Osteocyte (in vitro differentiated cells): Measurements from ENCODE around the gene BCHE. TPM values are rescaled to one million over a fixed set of nuclear protein-coding genes. Genes with fewer than 3 reads are reported as not detected.

Experiments
- DNase-seq: peaks from one replicate; pipeline ENCODE4 v3.0.0; 2021; ENCODE audit warnings: mixed read lengths; ENCODE audit not compliant: unreplicated experiment; ENCODE audit errors: extremely low spot score
- H3K27ac Mint-ChIP-seq: one replicate; pipeline ENCODE4 v1.8.0; 2021; ENCODE audit warnings: mild to moderate bottlenecking, mixed read lengths; ENCODE audit not compliant: unreplicated experiment
- H3K27me3 Mint-ChIP-seq: one replicate; pipeline ENCODE4 v1.8.0; 2021; ENCODE audit warnings: mixed read lengths; ENCODE audit not compliant: unreplicated experiment
- H3K36me3 Mint-ChIP-seq: one replicate; pipeline ENCODE4 v1.8.0; 2021; ENCODE audit warnings: mixed read lengths; ENCODE audit not compliant: unreplicated experiment
- H3K4me1 Mint-ChIP-seq: one replicate; pipeline ENCODE4 v1.8.0; 2021; ENCODE audit warnings: mixed read lengths; ENCODE audit not compliant: unreplicated experiment
- H3K4me3 Mint-ChIP-seq: one replicate; pipeline ENCODE4 v1.8.0; 2021; ENCODE audit warnings: mild to moderate bottlenecking, moderate library complexity, mixed read lengths; ENCODE audit not compliant: unreplicated experiment
- H3K9me3 Mint-ChIP-seq: one replicate; pipeline ENCODE4 v1.8.0; 2021; ENCODE audit warnings: mixed read lengths; ENCODE audit not compliant: unreplicated experiment
- total RNA-seq: library from RNA; stranded (reverse); gene quantifications from 2 replicates; pipeline ENCODE4 v1.2.1, GENCODE V29; 2021
- TF ChIP-seq, protein P1 (sequence below): fragments of 200-600 bp; sonication (generic); IDR thresholded peaks from 2 replicates; pipeline ENCODE4 v1.5.0; 2021; ENCODE audit warnings: antibody characterized with exemption, mild to moderate bottlenecking, moderate library complexity

The BCHE gene
- total RNA-seq, 1 donor from 2014 or later: 1.4 TPM

DNA sequence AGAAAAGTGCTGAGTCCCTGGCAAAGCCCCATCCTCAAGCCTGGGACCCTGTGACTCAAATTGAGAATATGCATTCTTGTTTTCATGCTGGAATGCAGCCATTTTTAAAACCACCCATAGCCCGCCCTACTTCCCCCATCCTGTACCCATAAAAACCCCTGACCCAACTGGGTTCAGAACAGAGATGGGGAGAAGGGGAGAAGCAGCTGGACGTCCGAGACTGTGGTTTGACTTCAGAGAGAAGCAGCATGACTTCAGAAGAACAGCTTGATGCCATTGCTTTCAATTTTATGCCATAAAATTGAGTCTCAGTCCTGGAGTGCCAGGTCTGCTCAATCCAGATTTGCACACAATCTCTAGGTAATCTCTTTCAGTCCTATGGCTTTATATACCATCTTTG is 78.2 kb downstream of the BCHE start:
- no peak for DNase-seq
- Mint-ChIP-seq H3K36me3 (no peaks in the 10 kb centered on the region), H3K9me3 (no peaks in the 10 kb centered on the region), H3K4me1 (no peaks in the 10 kb centered on the region), H3K27ac (no peak overlapping the region), H3K4me3 (no peak overlapping the region), H3K27me3 (no peaks in the 10 kb centered on the region)
- TF ChIP-seq, protein P1, sequence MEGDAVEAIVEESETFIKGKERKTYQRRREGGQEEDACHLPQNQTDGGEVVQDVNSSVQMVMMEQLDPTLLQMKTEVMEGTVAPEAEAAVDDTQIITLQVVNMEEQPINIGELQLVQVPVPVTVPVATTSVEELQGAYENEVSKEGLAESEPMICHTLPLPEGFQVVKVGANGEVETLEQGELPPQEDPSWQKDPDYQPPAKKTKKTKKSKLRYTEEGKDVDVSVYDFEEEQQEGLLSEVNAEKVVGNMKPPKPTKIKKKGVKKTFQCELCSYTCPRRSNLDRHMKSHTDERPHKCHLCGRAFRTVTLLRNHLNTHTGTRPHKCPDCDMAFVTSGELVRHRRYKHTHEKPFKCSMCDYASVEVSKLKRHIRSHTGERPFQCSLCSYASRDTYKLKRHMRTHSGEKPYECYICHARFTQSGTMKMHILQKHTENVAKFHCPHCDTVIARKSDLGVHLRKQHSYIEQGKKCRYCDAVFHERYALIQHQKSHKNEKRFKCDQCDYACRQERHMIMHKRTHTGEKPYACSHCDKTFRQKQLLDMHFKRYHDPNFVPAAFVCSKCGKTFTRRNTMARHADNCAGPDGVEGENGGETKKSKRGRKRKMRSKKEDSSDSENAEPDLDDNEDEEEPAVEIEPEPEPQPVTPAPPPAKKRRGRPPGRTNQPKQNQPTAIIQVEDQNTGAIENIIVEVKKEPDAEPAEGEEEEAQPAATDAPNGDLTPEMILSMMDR: no peak

DNA sequence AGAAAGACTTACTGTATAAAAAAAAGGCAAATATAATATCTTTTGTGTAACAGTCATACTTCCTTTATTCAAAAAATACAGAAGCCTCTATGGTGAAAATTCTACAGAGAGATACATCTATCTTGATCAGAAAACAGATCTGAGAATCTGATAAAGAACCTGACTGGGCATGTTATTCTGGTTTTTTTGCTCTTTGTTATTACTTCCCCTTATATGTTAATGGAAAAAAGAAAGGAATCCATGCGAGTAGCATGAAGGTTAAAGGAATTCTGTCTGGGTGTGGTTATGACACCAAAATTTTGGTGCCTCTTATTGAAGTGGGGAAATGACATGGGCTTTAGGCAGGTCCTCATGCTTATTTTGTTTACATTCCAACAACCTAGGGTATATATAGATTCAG is 81.7 kb downstream of the BCHE start:
- TF ChIP-seq, protein P1: no peak
- no peak overlapping the region for H3K4me3 Mint-ChIP-seq
- H3K4me1 Mint-ChIP-seq: no peaks in the 10 kb centered on the region
- H3K27me3 Mint-ChIP-seq: no peaks in the 10 kb centered on the region
- no peaks in the 10 kb centered on the region for H3K9me3 Mint-ChIP-seq
- no peaks in the 10 kb centered on the region for H3K36me3 Mint-ChIP-seq
- no peak for DNase-seq
- no peak overlapping the region for H3K27ac Mint-ChIP-seq

DNA sequence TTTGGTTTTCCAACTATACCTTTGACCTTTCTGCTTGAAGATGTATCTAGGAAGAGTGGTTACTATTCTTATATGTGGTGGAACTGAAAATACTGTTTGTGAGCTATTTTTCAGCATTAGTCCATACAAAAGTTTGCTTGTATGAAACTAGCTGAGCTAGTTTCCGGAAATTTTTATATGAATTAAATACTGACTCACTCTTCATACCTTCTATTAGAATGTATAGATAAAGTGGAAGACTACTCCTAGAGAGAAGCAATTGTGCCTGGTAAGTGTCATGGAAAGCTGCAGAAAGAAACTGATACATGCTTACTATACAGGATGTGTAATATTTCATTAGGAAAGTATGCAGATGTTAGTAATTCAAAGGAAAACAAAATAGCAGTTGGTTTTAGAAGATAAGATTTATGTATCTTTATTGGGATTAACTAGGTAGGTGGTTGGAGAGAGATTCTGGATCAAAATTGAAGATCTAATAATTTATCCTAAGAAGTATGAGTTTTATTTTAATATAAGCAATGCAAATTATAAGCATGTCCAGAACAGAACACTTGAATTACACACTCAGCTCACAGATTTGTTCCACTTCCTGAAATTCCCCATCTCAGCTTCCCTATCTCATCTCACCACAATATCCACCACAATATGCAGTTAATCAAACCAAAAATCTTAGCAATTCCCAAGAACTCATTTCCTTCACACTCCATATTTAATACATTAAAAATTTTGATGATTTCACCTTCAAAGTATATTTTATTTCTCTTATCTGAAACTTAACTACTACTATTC is 82.8 kb downstream of the BCHE start:
- Mint-ChIP-seq H3K4me1 (no peaks in the 10 kb centered on the region), H3K36me3 (no peaks in the 10 kb centered on the region), H3K9me3 (no peaks in the 10 kb centered on the region), H3K4me3 (no peak overlapping the region), H3K27me3 (no peaks in the 10 kb centered on the region), H3K27ac (no peak overlapping the region)
- DNase-seq: no peak
- TF ChIP-seq, protein P1: no peak

DNA sequence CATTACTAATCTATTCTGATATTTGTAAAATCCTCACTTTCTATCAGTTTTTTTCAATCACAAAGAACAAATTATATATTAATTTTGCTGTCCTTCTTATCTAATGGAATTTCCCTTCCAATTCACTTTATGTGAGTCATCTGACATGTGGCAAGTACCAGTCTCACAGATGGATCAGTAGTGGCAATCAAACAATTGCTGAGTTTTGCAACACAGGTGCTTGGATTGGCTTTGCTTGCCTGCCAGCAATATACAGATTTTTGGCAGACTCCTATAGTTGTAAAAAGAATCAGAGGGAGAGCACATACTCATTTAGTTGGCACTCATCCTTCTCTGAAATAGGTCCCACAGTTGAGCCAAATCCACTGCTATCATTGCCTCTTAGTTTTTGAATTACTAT is 83.7 kb downstream of the BCHE start:
- H3K9me3 Mint-ChIP-seq: no peaks in the 10 kb centered on the region
- no peaks in the 10 kb centered on the region for H3K36me3 Mint-ChIP-seq
- H3K4me3 Mint-ChIP-seq: no peak overlapping the region
- no peaks in the 10 kb centered on the region for H3K27me3 Mint-ChIP-seq
- no peak for DNase-seq
- H3K4me1 Mint-ChIP-seq: no peaks in the 10 kb centered on the region
- TF ChIP-seq, protein P1: no peak
- H3K27ac Mint-ChIP-seq: no peak overlapping the region

DNA sequence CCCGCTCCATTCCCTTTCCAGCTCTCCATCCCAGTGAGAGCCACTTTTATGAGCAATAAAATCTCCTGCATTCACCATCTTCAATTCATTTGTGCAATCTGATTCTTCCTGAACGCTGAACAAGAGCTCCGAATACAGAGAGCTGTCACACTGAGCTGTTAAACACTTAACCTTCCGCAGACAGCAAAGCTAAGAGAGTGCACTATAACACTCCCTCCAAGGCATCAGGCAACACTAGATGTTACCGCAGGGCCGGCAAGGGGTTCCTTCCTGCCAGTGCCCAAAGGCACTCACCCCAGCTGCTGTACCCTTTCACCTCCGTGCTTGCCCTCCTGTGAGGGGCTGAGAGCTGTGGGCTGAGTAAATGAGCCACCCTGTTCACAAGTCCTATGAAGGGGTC is 85.6 kb downstream of the BCHE start:
- no peaks in the 10 kb centered on the region for H3K27me3 Mint-ChIP-seq
- TF ChIP-seq, protein P1: no peak
- no peak overlapping the region for H3K4me3 Mint-ChIP-seq
- H3K9me3 Mint-ChIP-seq: no peaks in the 10 kb centered on the region
- H3K27ac Mint-ChIP-seq: no peak overlapping the region
- no peak for DNase-seq
- H3K4me1 Mint-ChIP-seq: no peaks in the 10 kb centered on the region
- no peaks in the 10 kb centered on the region for H3K36me3 Mint-ChIP-seq
